ENCODE results near the gene RPAIN.
"Not testable (repeated sequence)": the region's sequence is repeated elsewhere in the genome, so short reads cannot be mapped to it uniquely, and the experiment has no call there.

The RPAIN gene

DNA sequence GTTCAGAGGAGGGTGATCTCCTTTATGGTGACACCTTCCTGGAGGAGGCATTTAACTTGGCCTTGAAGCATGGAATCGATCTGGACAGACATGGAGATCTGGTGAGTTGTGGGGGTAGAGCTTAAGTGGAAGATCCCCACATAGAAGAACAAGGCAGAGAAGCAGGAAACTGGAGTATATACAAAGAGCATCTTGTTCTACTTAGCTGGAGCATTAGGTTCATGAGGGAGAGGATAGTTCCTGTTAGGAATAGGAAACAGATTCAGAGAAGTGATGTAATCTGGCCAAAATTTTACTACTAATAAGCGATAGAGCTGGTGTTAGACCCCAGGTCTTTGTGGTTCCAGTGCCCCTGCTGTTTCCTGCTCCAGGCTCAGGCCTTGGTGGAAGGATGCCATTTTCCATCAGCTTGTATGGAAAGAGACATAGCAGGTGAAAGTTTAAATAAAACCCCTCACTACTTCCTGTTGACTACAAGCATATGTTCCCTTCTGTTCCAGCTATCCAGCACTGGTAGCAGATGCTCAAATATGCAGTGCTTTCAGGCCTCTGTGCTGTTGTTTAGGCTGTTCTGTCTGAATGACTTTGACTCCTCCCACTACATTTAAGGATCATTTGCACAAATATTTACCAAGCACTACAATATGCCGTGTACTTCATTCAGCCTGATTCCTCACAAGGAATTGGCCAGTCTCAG, 9.4 kb downstream of the RPAIN start:
- peak; percentile 46 for DNase-seq (ENCODE audit: low read depth)

DNA sequence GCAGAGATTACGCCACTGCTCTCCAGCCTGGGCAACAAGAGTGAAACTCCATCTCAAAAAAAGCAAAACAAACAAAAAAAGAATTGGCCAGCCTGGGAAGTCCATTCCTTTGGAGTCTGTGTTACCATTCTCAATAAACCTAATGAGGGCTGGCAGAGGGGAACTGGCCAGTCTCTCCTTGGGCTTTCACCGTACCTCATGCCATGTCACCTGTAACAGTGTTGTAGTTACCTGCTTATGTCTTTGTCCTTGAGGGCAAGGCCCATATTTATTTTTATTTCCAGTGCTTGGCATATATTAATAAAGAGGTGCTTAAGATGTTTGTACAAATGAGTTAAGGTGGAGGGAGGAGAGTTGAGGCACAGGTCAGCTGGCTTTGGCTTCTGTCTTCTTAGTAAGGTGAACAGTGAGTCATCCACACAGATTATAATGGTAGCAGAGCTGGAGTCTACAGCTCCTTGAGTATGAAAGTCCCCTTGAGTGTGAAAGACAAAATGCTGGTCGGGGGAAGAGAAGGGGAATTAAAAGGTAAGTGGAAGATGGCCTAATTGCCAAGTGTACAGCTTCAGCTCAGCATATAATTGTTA, 10.5 kb downstream of the RPAIN start:
- DNase-seq (ENCODE audit: low read depth): no peak

DNA sequence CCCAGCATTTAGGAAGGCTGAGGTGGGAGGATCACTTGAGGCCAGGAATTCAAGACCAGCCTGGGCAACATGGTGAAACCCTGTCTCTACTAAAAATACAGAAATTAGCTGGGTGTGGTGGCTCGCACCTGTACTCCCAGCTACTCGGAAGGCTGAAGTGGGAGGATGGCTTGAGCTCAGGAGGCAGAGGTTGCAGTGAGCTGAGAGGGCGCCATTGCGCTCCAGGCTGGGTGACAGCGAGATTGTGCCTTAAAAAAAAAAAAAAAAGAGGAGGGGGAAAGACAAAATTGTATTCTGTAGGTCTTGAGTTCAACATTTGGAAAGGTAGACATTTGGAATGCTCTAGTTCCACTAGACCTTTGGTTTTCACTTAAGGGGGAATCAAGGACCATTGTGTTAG, 11.3 kb downstream of the RPAIN start:
- not testable (repeated sequence) for DNase-seq (ENCODE audit: low read depth)

DNA sequence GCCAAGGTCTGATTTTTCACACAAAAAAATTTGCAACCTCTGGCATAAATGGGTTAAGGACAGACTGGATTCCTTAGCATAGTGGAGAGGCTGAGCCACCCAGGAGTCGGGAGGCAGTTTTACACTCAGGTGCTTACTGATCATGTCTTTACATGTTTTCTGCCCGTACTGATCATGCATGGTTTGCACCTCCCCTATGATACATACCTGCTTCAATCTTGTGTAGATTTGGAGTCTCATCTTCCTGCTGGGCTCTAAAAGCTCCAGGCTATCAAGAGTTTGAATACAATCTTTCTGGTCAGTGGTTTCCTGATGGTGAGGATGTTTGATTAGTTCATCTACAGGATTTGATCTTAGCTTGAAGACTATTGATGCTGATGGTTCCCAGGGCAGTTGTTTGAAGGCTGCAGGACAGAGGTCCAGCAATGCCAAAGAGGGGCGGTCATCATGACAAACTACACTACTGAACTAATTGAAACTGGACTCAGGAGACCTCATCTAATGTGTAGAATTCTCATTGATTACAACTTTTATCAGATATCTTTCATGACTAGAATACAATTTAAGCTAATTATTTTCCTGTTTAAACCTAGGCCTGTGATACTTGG, 12.1 kb downstream of the RPAIN start:
- no peak for DNase-seq (ENCODE audit: low read depth)

DNA sequence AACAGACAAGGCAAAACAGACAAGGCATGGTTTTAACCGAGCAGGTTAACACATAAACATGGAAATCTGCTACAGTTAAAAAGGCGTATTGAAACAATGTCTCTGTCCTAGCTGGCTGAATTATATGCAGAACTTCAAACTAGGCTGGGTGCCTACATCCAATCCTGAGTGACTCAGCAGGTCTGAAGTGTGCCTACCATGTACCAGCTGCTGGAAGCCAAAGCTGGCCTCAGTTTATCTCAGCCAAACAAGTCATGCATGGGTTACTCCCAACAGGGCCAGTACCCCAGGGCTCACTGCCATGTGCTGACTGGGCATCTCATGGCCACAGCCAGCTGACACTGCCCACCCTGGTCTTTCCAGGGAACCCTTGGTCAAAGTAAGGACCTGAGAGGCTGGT, 15.0 kb downstream of the RPAIN start:
- no peak for DNase-seq (ENCODE audit: low read depth)

DNA sequence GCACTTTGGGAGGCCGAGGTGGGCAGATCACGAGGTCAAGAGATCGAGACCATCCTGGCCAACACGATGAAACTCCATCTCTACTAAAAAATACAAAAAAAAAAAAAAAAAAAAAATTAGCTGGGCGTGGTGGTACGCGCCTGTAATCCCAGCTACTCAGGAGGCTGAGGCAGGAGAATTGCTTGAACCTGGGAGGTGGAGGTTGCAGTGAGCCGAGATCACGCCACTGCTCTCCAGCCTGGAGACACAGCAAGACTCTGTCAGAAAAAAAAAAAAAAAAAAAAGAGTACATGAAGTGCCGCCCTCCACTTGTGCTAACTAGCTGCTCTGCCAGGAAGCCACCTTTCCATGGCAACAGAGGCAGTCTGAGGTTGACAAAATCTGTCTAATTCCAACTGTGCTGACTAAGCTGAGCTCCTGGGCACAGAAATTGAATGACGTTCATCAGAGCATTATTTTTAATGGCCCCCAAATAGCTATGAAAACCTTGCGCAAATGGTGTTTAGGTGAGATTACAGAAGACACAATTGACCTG, 15.9 kb downstream of the RPAIN start:
- DNase-seq (ENCODE audit: low read depth): not testable (repeated sequence)

DNA sequence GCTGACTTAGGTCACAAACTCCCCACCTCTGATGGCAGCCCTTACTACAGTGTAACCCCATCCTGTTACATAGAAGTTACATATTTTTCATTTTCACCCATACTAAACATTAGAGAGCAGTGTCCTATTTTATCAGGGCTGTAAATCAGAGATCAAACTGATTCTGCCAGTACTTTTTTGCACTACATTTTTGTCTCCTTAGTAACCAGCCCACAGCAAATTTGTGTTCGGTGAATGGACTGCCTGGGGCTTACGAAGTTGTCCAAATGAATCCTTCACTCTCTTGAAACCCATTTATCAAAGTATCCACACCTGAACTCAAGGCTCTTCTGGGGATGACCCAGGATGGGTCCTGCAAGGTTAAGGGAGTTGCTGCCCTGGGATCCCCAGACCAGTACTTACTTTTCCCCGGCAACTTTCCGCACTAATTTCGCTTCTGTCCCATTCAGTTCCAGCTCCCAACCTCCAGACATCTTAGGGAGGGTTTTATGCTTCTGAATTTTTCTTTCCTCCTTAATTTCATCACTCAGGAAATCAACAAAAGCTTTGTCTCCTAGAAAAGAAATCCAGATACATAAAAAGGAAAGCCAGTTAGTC, 17.8 kb downstream of the RPAIN start:
- no peak for DNase-seq (ENCODE audit: low read depth)

DNA sequence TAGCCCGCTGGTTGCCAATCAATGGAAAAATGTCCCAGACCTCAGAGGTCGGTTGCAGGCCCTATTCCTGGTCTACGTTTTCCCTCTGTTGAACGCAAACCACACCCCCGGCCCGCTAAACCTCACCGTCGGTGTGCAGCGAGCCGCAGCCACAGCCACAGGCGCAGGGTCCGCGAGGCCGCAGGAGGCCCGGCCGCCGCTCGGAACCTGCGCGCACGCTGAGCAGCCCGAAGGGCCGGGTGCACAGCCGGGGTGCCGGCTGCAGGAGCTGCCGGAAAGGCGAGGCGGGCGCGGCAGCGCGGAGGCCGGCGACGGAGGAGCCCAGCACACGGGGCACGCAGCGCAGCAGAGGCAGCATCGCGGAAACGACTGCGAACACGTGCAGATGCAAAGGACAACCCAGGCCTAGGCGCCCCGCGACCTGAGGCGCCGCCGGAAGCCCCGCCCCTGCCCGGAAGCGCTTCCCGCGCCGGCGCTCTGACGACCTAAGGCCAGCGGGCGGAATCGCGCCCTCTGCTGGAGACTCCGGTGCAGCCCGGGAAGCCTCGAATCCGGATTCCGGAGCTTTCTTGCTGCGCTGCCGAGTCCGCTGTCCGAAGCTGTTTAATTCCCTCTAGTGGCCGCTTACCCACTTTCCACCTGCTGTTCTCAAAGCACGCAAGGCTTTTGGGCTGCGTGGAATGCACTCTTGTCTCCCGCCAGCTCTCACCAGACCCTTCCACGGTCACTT, 18.9 kb downstream of the RPAIN start, which contains the start of gene C1QBP:
Gene C1QBP, minus strand, starts transcription at position 440 of the 730 bp plus-strand sequence. Its CDS starts 82 bp downstream, at position 358.
- DNase-seq (ENCODE audit: low read depth): peak; percentile 89

DNA sequence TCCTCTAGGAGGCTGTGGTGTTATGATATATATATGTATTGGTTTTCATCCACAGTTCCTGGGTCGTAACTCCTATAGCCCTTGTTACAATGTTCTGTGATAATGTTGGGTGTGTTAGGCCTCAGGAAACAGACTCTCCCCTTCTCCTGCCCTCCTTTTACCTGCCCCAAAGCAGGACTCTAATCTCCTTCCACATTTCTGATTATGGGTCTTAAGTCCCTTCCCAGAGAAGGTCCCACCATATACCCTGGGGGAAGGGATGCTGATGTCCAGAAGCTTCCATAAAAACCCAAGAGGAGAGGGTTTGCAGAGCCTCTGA, 19.4 kb downstream of the RPAIN start:
- no peak for DNase-seq (ENCODE audit: low read depth)

DNA sequence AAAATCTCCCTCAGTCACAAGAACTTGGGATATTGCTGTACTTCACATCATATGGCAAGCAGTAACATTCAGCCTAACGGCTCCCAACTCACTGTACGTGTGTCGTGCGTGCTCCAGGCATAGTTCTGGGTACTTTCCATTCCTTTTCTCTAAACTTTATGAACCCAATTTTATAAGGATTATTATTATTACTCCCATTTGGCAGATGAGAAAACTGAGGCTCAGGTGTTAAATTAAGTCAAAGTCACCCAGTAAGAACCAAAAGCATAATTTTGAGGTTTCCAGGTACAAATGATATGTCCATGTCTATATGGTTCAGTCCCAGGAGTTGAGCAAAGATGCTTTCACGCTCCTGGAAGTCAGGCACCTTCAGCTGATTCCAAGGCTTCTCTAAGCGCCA, 23.7 kb downstream of the RPAIN start:
- DNase-seq (ENCODE audit: low read depth): no peak

DNA sequence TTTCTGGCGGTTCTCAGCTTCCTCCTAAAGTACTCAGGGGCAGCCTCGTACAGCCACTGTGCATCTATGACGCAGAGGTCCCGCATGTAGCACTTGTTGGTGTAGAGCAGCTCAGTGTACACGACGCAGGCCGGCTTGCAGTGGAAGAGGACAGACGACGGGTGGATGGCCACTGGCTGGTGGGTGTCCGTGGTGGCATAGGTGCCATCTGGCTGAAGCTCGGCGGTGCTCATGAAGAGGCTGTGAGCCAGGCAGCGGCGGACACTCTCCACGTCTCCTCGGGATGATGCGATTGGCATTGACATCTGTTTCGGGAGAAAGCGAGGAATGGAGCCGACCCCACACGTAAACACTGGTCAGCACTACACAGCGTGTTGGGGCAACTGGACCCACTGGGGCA, 24.2 kb downstream of the RPAIN start:
- no peak for DNase-seq (ENCODE audit: low read depth)

DNA sequence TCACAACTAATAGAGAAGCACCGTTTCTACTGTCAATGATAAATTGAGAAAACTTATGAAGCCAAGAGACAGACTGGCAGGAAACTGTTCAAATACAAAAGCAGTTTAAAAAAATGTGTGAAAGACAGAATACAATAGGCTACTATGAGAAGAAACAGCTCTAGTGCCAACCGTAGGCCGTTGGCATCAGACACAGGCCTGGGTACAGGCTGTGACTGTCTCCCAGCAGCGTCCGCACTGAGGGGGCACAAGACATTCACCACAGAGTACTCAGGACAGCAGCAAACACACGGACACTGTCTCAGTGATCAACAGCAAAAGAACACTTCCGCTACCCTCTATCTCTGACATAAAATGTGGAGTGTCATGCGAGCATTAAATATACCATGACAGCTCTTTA, 26.8 kb downstream of the RPAIN start:
- DNase-seq (ENCODE audit: low read depth): no peak

DNA sequence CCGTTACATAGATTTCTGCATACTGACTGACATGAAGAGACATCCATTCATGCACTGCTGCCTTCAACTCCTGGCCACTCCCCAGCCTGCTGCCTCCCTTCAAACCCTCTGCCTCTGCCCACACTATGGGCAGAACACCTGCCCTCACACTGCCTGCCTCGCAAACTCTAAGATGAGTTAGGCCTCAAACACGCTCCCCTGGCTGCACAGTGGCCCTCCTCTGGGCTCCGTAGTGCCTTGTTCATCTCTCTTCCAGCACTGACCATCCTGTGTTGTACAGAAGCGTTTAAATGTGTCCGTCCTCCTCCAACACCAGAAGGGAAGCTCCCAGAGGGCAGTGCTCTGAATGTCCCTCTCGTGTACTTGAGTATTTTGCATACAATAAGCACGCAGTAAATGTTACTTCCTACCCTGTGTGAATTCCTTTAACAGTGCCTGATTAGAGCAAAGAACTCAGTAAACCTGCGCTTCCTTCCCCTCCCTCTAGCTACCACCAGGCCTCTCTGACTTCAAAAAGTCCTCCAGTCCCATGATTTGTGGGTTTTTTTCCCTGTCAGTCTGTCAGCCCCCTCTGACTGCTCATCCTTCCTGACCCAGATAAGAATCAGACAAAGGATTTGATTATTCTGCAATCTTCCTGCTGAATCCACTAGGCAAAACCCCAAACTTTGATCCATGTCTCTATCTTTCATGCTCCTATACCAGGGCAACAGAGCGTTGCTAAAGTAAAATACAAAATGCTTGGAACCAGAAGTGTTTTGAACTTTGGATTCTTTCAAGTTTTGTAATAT, 44.9 kb downstream of the RPAIN start:
- no peak for DNase-seq (ENCODE audit: low read depth)

DNA sequence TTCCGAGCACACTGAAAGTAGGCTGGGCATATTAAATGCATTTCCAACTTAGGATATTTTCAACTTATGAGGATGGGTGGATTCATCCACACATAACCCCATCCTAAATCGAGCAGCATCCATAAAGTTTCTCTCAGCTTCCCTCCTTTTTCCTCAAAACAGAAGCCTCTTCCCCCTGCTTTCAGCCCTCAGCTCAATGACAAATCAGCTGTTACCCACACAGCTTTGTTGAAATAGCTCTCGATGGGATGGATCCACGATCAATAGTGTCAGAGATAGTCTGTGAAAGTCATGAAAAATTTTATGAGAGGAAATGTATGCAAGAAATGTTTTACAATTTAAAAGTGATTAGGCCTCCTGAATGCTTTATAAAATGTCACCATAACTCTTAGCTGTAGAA, 46.3 kb downstream of the RPAIN start:
- no peak for DNase-seq (ENCODE audit: low read depth)

DNA sequence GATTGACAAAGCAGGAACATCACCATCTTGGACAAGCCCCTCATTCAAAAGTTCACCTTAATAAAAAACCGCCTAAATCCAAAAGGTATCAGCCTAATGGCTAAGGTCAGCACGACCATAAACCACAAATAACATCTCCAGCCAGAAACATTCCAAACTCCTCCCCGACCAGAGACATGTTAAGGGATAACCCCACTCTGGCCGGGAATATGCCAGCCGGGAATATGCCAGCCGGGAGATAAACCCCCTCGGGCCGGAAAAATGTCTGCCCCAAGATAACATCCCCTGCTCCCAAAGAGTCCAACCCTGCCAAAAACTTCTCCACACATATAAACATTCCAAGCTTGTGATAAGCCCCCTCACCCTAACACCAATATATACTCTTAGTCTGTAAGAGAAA, 47.4 kb downstream of the RPAIN start:
- no peak for DNase-seq (ENCODE audit: low read depth)

DNA sequence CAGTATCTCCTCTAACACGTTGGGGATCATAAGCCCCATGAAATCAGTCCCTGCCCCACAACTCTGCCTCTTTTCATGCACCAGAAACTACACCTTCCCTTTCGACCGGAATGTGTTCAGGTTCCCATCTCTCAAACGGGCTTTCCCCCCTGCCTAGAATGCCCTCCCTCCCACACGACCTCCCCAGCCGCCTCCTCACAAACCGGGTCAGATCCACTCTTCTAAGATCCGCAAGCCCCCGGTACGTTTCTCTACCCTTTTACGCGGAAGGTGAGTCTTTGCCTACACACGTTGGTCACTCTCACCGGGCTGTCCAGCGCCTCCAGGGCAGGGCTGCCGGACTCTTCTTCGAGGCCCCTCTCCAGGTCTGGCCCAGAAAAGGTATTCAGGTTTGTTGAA, 48.1 kb downstream of the RPAIN start:
- no peak for DNase-seq (ENCODE audit: low read depth)

DNA sequence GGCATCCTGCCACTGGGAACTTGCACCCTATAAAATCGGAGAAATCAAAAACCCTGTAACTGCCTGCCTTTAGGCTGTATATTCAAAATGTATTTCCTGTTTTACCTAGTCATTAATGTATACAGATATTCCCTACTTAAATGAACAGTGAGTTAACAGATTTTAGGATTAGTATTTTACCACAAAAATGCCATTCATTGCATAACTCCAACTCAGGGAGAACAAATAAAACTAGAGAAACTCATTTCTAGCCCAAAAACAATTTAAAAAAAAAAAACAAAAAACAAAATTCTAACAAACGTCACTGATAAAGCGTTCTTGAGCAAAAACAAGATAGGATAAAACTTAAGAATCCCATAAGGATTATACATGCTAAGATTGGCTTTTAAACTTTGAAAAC, 52.5 kb downstream of the RPAIN start:
- no peak for DNase-seq (ENCODE audit: low read depth)

DNA sequence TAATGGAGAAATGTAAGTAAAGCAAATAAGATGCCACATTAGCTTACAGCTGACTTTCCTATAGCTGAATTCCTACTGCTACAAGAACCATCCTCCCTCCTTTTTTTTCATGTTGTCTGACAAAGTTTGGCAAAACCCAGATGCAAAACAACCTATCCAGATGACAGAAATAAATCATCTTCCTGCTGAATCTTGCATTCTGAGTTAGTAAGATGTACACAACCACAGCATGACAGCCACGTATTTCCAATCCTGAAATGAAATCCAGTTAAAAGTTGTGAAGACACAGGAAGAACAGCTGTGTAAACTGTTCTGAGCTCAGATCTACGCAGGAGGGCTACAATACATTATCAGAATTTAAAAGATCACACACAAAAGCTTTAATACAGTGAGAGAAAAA, 53.9 kb downstream of the RPAIN start:
- no peak for DNase-seq (ENCODE audit: low read depth)

DNA sequence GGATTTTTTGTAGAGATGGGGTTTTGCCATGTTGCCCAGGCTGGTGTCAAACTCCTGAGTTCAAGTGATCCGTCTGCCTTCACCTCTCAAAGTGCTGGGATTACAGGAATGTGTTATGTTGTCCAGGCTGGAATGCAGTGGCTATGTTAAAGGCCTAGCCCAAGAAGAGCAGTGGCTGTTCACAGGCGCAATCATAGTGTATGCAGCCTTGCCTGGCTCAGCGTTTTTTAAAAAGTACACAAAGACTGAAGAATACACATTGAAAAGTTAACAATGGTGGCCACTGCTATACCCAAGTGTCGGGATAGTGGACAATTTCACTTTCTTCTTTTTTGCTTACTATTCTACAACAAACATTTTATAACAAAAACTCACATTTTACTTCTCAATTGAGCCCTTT, 59.0 kb downstream of the RPAIN start:
- no peak for DNase-seq (ENCODE audit: low read depth)

DNA sequence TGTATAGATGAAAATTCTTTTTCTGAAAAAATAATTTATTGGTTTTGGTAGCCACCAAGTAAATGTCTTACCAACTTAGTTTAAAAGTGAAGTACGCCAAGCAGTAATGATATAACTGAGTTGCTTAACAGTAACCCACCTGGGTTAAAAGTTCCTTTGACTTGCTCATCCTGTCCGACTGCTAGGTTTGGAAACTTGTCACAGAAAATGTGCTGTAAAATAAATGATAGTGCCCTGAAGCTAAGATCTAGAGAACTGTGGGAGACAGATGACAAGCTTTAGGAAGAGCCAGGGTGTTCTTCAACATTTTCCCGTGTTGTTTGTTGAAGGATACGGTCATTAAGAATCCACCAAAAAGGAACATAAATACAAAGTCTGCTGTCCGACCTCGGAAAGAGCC, 61.0 kb downstream of the RPAIN start:
- no peak for DNase-seq (ENCODE audit: low read depth)

DNA sequence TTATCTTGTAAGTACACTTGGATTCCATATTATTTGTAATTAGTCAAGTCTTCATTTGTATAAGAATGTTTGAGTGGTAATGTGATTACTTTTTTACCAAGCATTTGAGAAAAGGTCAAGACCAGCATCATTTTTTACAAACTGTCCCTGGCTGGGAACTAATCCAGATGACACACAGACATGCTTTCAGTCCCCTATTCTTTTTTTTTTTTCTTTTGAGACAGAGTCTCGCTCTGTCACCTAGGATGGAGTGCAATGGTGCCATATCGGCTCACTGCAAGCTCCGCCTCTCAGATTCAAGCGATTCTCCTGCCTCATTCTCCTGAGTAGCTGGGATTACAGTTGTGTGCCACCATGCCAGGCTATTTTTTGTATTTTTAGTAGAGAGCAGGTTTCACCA, 61.5 kb downstream of the RPAIN start:
- no peak for DNase-seq (ENCODE audit: low read depth)

Measured in fibroblast of gingiva (primary cell).